Measurements from ENCODE around the gene TNFRSF21.
"Not testable (repeated sequence)": the region's sequence is repeated elsewhere in the genome, so short reads cannot be mapped to it uniquely, and the experiment has no call there.

DNA sequence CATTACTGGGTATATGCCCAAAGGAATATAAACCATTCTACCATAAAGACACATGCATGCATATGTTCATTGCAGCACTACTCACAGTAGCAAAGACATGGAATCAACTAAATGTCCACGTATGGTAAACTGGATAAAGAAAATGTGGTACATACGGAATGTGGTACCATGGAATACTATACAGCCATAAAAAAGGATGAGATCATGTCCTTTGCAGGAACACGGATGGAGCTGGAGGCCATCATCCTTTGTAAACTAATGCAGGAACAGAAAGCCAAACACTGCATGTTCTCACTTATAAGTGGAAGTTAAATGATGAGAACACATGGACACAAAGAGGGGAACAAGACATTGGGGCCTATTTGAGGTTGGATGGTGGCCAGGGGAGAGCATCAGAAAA is 81.6 kb downstream of the TNFRSF21 start:
- TF ChIP-seq EP300, POLR2A (IDR thresholded peaks at IDR 0.05): not testable (repeated sequence)
